Astrocyte (in vitro differentiated cells and primary cell): ENCODE results near the gene TFEB. TPM values are rescaled to one million over a fixed set of nuclear protein-coding genes. Genes with fewer than 3 reads are reported as not detected.

Experiments
- DNase-seq: peaks from one replicate; pipeline ENCODE4 v3.0.0-alpha.2; 2010; ENCODE audit warnings: low read depth
- FAIRE-seq: peaks from 2 replicates; lab custom pipeline; 2011; peaks lifted over from hg19 to GRCh38; lab: Jason Lieb, UNC
- H2AFZ ChIP-seq: 2 replicates; pipeline ENCODE4 v1.6.0; 2012; ENCODE audit warnings: low read depth, low read length, inconsistent platforms
- H3K27ac ChIP-seq: 2 replicates; pipeline ENCODE4 v1.5.1; 2011; ENCODE audit warnings: low read depth, low read length, inconsistent platforms
- H3K27me3 ChIP-seq: 2 replicates; pipeline ENCODE4 v1.6.0; 2011; ENCODE audit warnings: low read length, inconsistent platforms; ENCODE audit not compliant: insufficient read depth
- H3K36me3 ChIP-seq: 2 replicates; pipeline ENCODE4 v1.5.1; 2011; ENCODE audit warnings: low read length, inconsistent platforms; ENCODE audit not compliant: insufficient read depth
- H3K4me1 ChIP-seq: 2 replicates; pipeline ENCODE4 v1.5.1; 2011; ENCODE audit warnings: low read length, inconsistent platforms; ENCODE audit not compliant: insufficient read depth
- H3K4me2 ChIP-seq: 2 replicates; pipeline ENCODE4 v1.6.0; 2012; ENCODE audit warnings: low read length, inconsistent platforms
- H3K4me3 ChIP-seq: 2 replicates; pipeline ENCODE4 v1.5.1; 2011; ENCODE audit warnings: low read depth, mild to moderate bottlenecking, low read length, inconsistent platforms; ENCODE audit not compliant: insufficient read depth
- H3K79me2 ChIP-seq: 2 replicates; pipeline ENCODE4 v1.6.0; 2012; ENCODE audit warnings: mild to moderate bottlenecking, low read length, inconsistent platforms; ENCODE audit not compliant: insufficient read depth
- H3K9ac ChIP-seq: 2 replicates; pipeline ENCODE4 v1.6.0; 2012; ENCODE audit warnings: mild to moderate bottlenecking, low read length, inconsistent platforms
- H3K9me3 ChIP-seq: 2 replicates; pipeline ENCODE4 v1.5.1; 2012; ENCODE audit warnings: low read depth, mild to moderate bottlenecking, low read length, inconsistent platforms; ENCODE audit not compliant: insufficient read depth
- H4K20me1 ChIP-seq: 2 replicates; pipeline ENCODE4 v1.6.0; 2012; ENCODE audit warnings: low read length, inconsistent platforms; ENCODE audit not compliant: insufficient read depth
- H3K27ac Mint-ChIP-seq: one replicate; pipeline ENCODE4 v1.8.0; 2021; ENCODE audit warnings: mild to moderate bottlenecking, mixed read lengths; ENCODE audit not compliant: unreplicated experiment
- H3K27me3 Mint-ChIP-seq: one replicate; pipeline ENCODE4 v1.8.0; 2021; ENCODE audit warnings: low read depth, mixed read lengths; ENCODE audit not compliant: unreplicated experiment
- H3K36me3 Mint-ChIP-seq: one replicate; pipeline ENCODE4 v1.8.0; 2021; ENCODE audit warnings: low read depth, mixed read lengths; ENCODE audit not compliant: unreplicated experiment
- H3K4me1 Mint-ChIP-seq: one replicate; pipeline ENCODE4 v1.8.0; 2021; ENCODE audit warnings: low read depth, mixed read lengths; ENCODE audit not compliant: unreplicated experiment
- H3K4me3 Mint-ChIP-seq: one replicate; pipeline ENCODE4 v1.8.0; 2021; ENCODE audit warnings: mild to moderate bottlenecking, moderate library complexity, mixed read lengths; ENCODE audit not compliant: unreplicated experiment
- H3K9me3 Mint-ChIP-seq: one replicate; pipeline ENCODE4 v1.8.0; 2021; ENCODE audit warnings: mild to moderate bottlenecking, mixed read lengths; ENCODE audit not compliant: unreplicated experiment
- EZH2 ChIP-seq: IDR thresholded peaks from 2 replicates; pipeline ENCODE4 v1.6.1; 2012; ENCODE audit warnings: mild to moderate bottlenecking, low read length, inconsistent platforms; ENCODE audit not compliant: insufficient read depth
- total RNA-seq: library from RNA; stranded (reverse); gene quantifications from 2 replicates; pipeline ENCODE4 v1.2.1, GENCODE V29; 2021
- TF ChIP-seq, protein P1 (sequence below): IDR thresholded peaks from 2 replicates; pipeline ENCODE4 v1.5.1; 2011; ENCODE audit warnings: low read depth, mild to moderate bottlenecking, inconsistent platforms, low read length, moderate library complexity; ENCODE audit not compliant: insufficient read depth

The TFEB gene
- total RNA-seq, 1 donor from 2014 or later = 4.7 TPM

DNA sequence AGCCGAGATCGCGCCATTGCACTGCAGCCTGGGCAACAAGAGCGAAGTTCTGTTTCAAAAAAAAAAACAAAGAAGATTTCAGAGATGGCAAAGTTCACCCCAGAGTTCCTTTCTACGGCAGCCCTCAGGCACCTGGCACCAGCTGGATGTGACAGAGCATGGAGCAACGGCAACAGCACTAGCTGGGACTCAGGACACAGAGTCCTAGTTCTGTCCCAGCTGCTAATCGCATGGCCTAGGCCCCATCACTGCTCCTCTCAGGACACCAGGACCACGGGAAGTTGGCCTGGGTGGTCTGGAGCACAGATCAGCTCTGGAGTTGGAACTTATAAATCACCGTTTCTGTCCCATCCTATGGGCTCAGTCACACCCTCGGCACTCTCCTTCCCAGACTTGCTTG is 10.7 kb upstream of the TFEB start:
- Histone ChIP-seq H3K27me3 (peaks cover 6% of the 10 kb centered on the region), H3K27ac (no peak overlapping the region), H3K9me3 (no peaks in the 10 kb centered on the region), H3K9ac (no peak overlapping the region), H3K4me1 (no peaks in the 10 kb centered on the region), H4K20me1 (no peaks in the 10 kb centered on the region), H3K4me2 (no peak overlapping the region), H3K36me3 (no peaks in the 10 kb centered on the region), H3K79me2 (no peaks in the 10 kb centered on the region), H2AFZ (no peak overlapping the region), H3K4me3 (no peak overlapping the region)
- Mint-ChIP-seq H3K27ac (no peak overlapping the region), H3K4me3 (no peak overlapping the region), H3K9me3 (peaks cover 6% of the 10 kb centered on the region), H3K4me1 (peaks cover 3% of the 10 kb centered on the region), H3K27me3 (peaks cover 32% of the 10 kb centered on the region), H3K36me3 (no peaks in the 10 kb centered on the region)
- DNase-seq (no peak), FAIRE-seq (no peak)
- TF ChIP-seq EZH2 = no peak
- TF ChIP-seq, protein P1, sequence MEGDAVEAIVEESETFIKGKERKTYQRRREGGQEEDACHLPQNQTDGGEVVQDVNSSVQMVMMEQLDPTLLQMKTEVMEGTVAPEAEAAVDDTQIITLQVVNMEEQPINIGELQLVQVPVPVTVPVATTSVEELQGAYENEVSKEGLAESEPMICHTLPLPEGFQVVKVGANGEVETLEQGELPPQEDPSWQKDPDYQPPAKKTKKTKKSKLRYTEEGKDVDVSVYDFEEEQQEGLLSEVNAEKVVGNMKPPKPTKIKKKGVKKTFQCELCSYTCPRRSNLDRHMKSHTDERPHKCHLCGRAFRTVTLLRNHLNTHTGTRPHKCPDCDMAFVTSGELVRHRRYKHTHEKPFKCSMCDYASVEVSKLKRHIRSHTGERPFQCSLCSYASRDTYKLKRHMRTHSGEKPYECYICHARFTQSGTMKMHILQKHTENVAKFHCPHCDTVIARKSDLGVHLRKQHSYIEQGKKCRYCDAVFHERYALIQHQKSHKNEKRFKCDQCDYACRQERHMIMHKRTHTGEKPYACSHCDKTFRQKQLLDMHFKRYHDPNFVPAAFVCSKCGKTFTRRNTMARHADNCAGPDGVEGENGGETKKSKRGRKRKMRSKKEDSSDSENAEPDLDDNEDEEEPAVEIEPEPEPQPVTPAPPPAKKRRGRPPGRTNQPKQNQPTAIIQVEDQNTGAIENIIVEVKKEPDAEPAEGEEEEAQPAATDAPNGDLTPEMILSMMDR = no peak

DNA sequence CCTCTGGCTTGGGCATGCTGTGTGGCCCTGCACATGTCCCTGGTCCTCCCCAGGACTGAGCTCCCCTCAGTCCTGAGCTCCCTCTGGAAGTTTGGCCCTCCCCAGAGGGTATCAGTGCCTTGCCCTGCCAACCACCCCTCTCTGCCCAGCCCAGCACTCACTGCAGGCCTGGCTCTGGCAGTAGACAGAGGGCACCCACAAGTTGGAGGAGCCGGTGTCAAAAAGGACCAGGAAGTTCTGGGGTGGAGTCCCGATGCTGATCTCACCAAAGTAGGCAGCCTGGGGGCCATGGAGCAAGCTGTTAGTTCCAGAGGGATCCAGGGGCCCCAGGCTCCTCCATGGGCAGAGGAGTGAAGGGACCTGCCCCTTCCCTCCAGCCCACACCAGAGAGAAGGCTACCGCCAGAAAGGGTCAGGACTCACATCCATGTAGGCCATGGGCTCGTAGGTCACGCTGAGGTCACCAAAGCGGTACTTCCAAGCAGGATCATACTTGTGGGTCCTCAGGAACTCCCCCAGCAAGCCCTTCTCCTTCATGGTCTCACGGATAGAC is 8.9 kb upstream of the TFEB start:
- no peak overlapping the region for H3K27ac ChIP-seq
- no peaks in the 10 kb centered on the region for H3K9me3 ChIP-seq
- no peaks in the 10 kb centered on the region for H4K20me1 ChIP-seq
- no peaks in the 10 kb centered on the region for H3K4me1 ChIP-seq
- H2AFZ ChIP-seq = no peak overlapping the region
- no peaks in the 10 kb centered on the region for H3K36me3 ChIP-seq
- H3K4me3 ChIP-seq = no peak overlapping the region
- H3K4me3 Mint-ChIP-seq = no peak overlapping the region
- no peak for TF ChIP-seq EZH2
- TF ChIP-seq, protein P1 = no peak
- no peak overlapping the region for H3K4me2 ChIP-seq
- no peak for DNase-seq
- H3K27ac Mint-ChIP-seq = no peak overlapping the region
- H3K9me3 Mint-ChIP-seq = peaks cover 6% of the 10 kb centered on the region
- H3K79me2 ChIP-seq = no peaks in the 10 kb centered on the region
- no peaks in the 10 kb centered on the region for H3K36me3 Mint-ChIP-seq
- H3K27me3 Mint-ChIP-seq = peaks cover 23% of the 10 kb centered on the region
- FAIRE-seq = no peak
- peaks cover 3% of the 10 kb centered on the region for H3K4me1 Mint-ChIP-seq
- H3K27me3 ChIP-seq = peaks cover 2% of the 10 kb centered on the region
- H3K9ac ChIP-seq = no peak overlapping the region

DNA sequence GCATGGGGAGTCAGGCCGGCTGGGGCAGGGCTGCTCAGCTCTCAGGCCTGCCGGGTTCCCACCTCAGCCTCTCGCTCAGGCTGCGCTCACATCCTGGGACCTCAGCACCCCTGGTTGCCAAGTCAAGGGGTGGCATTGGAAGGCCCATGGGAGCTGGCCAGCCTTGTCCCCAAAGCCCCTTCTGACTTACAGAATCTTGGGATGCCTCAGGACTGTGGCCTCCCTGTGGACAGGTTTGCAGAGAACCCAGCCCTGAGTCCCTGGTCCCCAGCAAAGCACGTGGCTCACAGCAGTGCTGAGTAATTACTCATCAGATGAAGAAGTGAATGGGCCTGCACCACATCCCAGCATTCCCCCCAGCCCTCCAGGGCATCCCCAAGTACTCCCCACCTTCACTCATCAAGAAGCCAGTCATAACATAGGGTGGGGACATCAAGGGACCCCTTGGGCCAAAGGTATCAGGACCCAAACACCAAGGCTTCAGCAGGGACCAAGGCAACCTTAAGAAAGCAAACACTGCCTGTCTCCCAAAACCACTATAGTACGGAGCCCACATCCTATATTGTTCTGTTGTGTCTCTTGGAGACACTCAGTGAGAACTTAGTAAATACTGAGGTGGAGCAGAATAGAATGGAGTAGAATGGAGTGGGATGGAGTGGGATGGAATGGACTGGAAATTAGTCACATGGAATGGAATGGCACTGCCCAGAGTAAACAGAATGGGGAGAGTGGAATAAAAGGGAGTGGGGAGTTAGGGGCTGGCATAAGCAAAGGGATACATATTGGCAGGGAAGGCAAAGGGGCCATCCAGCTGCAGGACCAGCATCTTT is 8.2 kb upstream of the TFEB start:
- H3K4me1 Mint-ChIP-seq = peaks cover 7% of the 10 kb centered on the region
- TF ChIP-seq, protein P1 = no peak
- TF ChIP-seq EZH2 = no peak

More for the DNA sequence above, 8.2 kb upstream of the TFEB start:
- H3K4me1 ChIP-seq = peaks cover 3% of the 10 kb centered on the region
- peaks cover 22% of the 10 kb centered on the region for H3K27me3 Mint-ChIP-seq
- no peak overlapping the region for H3K4me3 Mint-ChIP-seq
- FAIRE-seq (no peak), DNase-seq (no peak)
- H3K36me3 ChIP-seq = no peaks in the 10 kb centered on the region
- H3K27ac Mint-ChIP-seq = no peak overlapping the region
- peaks cover 6% of the 10 kb centered on the region for H3K9me3 Mint-ChIP-seq
- H2AFZ ChIP-seq = no peak overlapping the region
- no peak overlapping the region for H3K9ac ChIP-seq
- H3K4me2 ChIP-seq = no peak overlapping the region
- no peaks in the 10 kb centered on the region for H3K79me2 ChIP-seq
- H3K36me3 Mint-ChIP-seq = no peaks in the 10 kb centered on the region
- H3K27me3 ChIP-seq = peaks cover 2% of the 10 kb centered on the region
- no peak overlapping the region for H3K27ac ChIP-seq
- no peak overlapping the region for H3K4me3 ChIP-seq
- H4K20me1 ChIP-seq = no peaks in the 10 kb centered on the region
- no peaks in the 10 kb centered on the region for H3K9me3 ChIP-seq
